Right ventricle myocardium superior (tissue), 1 donor: Measurements from ENCODE around the gene BLTP1. TPM values are rescaled to one million over a fixed set of nuclear protein-coding genes. Genes with fewer than 3 reads are reported as not detected.

Experiments
- ATAC-seq: fragments of 200-7000 bp; cut with Tn5 transposase; one replicate; pipeline ENCODE4 v1.9.1; 2020; ENCODE audit warnings: mild to moderate bottlenecking; ENCODE audit not compliant: poor library complexity
- DNase-seq: peaks from one replicate; pipeline ENCODE4 v3.0.0-alpha.2; 2020
- intact Hi-C: fragments of 100-400 bp; cut with DNase I; formaldehyde crosslinking; loops from one replicate; pipeline ENCODE4 v1.11.2; 2022
- total RNA-seq: library from RNA; stranded (reverse); fragmentation: NEBNext Ultra II Directional; extraction: Animal tissue kit (Norgen Biotek cat#: 25700); gene quantifications from one replicate; pipeline ENCODE4 v1.2.1, GENCODE V29; 2021
- donor health status: DM: no; HTN: yes; CAD: no; lungs with severe emphysema.

Gene BLTP1
- total RNA-seq, 1 donor from 2014 or later: 30.5 TPM

GRCh38 chr4:122156819-122157218 is 4.7 kb downstream of the BLTP1 start:
- intact Hi-C loops: loop anchor here (10.0 kb wide), 1 partner anchor 162 kb away; no protein-coding TSS in a partner anchor

GRCh38 chr4:122163301-122163700 is 11.2 kb downstream of the BLTP1 start:
- intact Hi-C loops: no loop called here
- ATAC-seq (no peak), DNase-seq (no peak)

More at GRCh38 chr4:122156819-122157218, 4.7 kb downstream of the BLTP1 start:
- ATAC-seq: no peak
- no peak for DNase-seq

GRCh38 chr4:122163767-122164166 is 11.6 kb downstream of the BLTP1 start:
- intact Hi-C loops: no loop called here
- ATAC-seq: no peak
- DNase-seq: no peak

GRCh38 chr4:122167369-122167768 is 15.2 kb downstream of the BLTP1 start:
- ATAC-seq: no peak
- intact Hi-C loops: no loop called here
- DNase-seq: no peak

GRCh38 chr4:122170775-122171174 is 18.6 kb downstream of the BLTP1 start:
- no peak for DNase-seq
- ATAC-seq: no peak
- intact Hi-C loops: no loop called here

- intact Hi-C loops: no loop called here
- no peak for ATAC-seq
- no peak for DNase-seq
These were observed 19.2 kb downstream of the BLTP1 start for GRCh38 chr4:122171323-122171722.

- DNase-seq (no peak), ATAC-seq (no peak)
- intact Hi-C loops: no loop called here
These were observed 20.1 kb downstream of the BLTP1 start for GRCh38 chr4:122172266-122172665.

GRCh38 chr4:122178961-122179360 is 26.8 kb downstream of the BLTP1 start:
- ATAC-seq (no peak), DNase-seq (no peak)
- intact Hi-C loops: no loop called here

- intact Hi-C loops: loop anchor here (10.0 kb wide), 1 partner anchor 59 kb away; no protein-coding TSS in a partner anchor
- no peak for DNase-seq
These were observed 43.6 kb downstream of the BLTP1 start for GRCh38 chr4:122195718-122196117.

More at GRCh38 chr4:122195718-122196117, 43.6 kb downstream of the BLTP1 start:
- no peak for ATAC-seq

Other genes starting within 250 kb of the BLTP1 start
- 0.13 TPM for gene TRPC3, start 200.3 kb upstream of the BLTP1 start, total RNA-seq
- not detected for gene ADAD1, start 226.7 kb downstream of the BLTP1 start, total RNA-seq